ENCODE data around the gene TGFBR3. TPM values are rescaled to one million over a fixed set of nuclear protein-coding genes. Genes with fewer than 3 reads are reported as not detected.

Gene TGFBR3
- total RNA-seq, 1 donor from 2014 or later: 69.2 TPM

GRCh38 chr1:91732291-91733107 lies 153.5 kb downstream of the TGFBR3 start:
- DNase-seq: peak; percentile 36

- peak; percentile 41 for DNase-seq
Measured at GRCh38 chr1:91731815-91732214, 154.1 kb downstream of the TGFBR3 start.

DNA sequence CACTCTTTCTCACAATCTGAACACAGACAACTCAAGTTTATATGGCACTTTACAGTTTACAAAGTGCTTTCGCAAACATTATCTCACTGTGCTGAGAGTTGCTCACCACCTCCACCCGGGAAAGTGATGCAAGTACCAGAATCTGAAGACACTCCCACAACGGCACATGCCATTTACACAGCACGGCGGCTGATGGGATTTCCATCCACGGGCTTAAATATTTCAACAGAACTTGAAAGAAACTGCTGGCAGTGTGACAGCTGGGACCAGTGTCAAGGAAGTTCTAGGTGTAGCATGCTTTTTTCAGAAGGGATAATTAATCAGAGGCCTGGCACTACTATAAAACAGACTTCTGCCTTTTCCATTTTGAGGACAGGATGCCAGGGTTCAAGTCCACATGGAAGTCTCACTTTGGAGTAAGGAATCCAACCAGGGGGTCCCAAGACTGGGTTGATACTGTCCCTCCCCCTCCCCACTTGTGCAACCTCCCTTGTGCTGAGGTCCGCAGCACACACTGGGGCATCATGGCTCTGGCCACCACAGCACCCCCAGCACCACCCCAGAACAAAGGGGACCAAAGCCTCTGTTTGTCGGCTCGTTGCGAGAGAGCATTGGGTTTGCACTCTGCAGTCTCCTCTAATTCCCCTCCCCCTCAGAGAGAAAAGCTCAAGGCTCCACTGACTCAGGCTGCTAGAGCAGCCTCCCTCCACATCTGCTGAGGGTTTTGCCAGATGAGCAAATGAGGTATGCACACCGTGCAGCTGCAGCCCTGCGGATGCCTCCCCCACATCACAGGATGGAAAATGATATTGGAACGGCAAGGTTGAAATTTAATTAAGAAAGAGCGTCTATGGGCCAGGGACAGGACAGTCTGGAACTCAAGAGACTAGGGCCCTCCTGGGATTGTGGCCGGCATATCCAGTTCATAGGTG lies 154.9 kb downstream of the TGFBR3 start:
- peak; percentile 82 for DNase-seq

GRCh38 chr1:91729621-91730358 lies 156.2 kb downstream of the TGFBR3 start:
- DNase-seq: no peak

DNA sequence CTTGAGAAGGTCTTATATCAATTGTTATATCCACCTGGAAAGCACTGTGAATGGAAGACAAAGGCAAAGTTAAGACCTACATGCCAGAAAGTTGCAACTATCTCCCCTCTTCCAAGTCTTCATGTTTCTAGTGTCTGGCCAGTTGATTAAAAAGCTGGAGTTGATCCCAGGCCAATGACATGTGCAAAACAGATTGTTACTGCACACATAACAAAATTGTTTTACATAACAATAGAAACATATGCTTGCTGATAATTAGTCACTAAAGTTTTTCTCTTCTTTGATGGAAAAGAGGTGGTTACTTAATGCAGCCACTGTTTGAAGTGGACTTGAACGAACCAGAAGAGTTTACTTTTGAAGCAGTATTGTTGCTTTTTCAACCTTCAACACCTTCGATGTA lies 158.2 kb downstream of the TGFBR3 start:
- peak; percentile 76 for DNase-seq

- peak; percentile 78 for DNase-seq
Measured at GRCh38 chr1:91725989-91726721, 159.8 kb downstream of the TGFBR3 start.

DNA sequence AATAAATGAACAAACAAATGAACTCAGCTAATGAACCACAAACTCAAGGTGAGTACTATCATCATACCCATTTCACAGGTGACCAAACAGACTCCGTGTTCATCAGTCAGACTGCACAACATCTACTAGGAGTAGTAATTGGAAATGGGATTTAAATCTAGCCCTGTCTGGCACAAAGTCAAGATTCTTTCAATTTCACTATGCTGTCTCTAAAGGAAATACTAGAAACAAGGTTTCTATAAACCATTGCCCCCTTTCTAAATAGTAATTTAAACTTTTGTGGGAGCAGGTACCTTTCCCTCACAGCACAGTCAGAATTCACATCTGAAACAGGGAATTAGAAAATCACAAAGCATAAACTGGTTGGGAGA lies 160.3 kb downstream of the TGFBR3 start:
- DNase-seq: no peak

DNA sequence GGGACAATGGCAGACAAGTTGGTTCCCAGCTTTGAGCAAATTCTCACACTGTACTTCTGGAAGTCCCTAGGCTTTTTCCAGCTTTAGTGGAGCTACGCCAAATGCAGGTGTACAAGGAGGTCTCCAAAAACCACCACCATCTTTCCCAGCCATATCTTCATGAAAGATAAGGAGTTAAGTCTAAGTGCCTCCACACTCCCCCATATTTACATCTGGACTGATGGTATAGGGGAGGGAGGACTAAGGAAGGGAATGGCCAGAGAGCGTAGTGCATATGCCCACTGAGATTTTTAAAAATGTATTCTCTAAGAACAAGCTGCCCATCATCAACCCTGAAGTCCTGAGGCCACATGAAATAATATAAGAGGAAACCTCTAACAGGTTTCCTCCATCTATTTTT lies 161.3 kb downstream of the TGFBR3 start:
- DNase-seq: no peak

- no peak for DNase-seq
Measured at GRCh38 chr1:91724231-91724630, 161.7 kb downstream of the TGFBR3 start.

GRCh38 chr1:91720044-91720443 lies 165.9 kb downstream of the TGFBR3 start:
- no peak for DNase-seq

DNA sequence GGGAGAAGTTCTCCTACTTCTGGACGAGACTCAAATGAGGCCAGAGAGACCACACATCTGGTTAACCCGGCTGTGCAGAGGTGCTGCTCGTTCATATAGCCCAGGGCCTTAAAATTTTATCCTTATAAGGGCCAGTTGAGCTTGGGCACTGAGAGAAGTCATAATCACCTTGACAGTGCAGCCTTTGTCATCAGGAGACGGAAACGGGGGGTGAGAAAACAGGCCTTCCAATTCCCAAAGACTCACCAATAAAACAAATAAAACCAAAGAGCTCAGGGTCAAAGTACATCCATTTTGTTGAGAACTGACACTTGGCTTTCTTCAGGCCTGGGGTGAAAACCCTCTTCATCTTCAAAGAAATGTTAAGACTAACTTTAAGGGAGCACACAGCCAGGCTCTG lies 167.1 kb downstream of the TGFBR3 start:
- no peak for DNase-seq

GRCh38 chr1:91718368-91718767 lies 167.6 kb downstream of the TGFBR3 start:
- no peak for DNase-seq

GRCh38 chr1:91717839-91718238 lies 168.1 kb downstream of the TGFBR3 start:
- DNase-seq: no peak

DNA sequence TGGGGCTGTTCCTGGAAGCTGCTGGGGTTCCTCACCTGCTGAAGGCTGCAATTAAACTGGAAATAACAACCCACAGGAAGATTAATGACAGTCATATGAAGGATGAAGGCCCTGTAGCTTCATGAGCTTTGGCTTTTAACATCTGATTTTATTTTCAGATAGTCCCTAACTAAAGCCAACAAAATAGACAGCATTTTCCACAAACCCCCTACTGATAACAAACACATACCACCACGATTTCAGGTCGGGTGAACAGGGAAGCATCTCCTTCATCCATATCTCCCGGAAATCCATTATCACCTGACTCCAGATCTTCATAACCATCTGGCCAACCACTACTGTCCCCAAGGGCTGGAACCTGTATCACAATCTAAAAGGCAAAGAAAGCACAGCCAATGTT lies 169.6 kb downstream of the TGFBR3 start:
- DNase-seq: no peak

- no peak for DNase-seq
Measured at GRCh38 chr1:91715416-91716000, 170.4 kb downstream of the TGFBR3 start.

DNA sequence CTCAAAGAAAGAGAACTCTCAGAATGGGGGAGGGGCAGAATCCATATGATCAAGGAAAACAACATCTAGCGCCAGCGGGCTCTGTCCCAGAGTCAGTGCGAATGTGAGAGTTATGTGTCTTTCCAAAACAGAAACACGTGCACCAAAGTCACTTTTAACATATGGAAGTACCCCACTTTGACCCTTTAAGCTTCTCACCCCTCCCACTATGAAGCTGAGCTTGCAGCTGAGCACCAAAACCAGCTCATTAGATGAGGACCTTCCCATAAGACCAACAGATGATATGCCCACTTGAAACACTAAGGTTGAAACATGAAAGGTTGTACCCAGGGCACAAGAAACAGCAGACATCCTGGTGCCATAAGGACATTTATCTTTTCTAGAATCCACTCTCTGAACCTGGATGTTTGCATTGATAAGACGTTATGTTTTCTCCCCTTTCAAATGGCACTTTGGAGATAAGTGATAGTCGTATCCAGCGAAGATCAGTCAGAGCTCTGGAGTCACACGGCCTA lies 171.0 kb downstream of the TGFBR3 start:
- no peak for DNase-seq

DNA sequence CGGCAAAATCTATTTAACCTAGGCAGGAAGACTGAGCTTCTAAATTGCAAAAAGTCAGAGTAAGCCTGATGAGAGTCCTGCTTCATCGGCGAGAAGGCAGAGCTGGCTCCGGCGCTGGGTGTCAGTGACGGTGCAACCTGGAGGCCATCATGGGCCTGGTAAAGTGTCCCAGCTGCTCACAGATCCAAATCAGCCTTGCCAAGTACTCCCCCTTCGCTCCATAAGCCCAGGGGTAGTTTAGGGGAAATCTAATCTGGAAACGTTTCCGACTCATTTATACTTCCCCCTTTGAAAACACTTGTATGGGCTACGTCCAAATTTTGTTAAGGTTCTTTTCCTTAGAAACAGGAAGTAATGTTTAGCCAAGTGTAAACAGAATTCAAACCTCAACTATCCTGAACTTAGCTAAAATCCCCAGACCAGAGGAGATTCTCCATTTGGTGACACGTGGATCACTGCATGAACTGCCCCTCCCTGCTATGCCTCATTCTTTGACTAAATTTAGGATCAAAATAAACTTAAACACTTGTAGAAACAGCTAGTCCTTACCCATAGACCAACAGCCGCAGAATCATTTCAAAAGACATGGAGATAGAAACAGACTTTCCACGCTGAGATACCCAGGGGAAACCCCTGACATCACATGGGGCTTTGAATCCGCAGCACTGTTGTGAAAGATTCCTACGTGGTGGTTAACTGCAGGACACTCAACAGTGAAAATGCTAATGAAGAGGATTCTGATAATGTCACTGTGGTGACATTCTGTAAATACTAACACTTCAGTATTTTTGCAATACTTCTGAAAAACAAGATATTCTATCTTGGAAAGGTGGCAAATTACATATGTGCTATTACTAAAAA lies 172.7 kb downstream of the TGFBR3 start:
- peak; percentile 86 for DNase-seq

DNA sequence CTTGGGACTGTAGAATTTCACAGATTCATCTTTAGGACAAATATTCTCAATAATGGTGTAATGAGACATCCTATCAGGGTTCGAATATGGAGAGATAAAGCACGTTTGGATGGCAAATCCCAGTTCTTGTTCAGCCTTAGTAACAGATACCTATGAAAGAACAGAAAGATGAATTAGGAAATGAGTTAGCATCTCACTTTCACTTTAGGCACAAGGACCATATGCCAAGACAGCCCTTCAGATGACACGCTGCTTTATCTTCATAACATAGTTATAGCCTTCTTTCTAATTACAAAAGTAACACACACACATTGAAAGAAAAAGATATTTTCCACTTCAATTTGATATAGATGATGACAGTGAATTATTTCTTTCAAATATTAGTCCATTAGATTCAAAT lies 173.6 kb downstream of the TGFBR3 start:
- DNase-seq: no peak

DNA sequence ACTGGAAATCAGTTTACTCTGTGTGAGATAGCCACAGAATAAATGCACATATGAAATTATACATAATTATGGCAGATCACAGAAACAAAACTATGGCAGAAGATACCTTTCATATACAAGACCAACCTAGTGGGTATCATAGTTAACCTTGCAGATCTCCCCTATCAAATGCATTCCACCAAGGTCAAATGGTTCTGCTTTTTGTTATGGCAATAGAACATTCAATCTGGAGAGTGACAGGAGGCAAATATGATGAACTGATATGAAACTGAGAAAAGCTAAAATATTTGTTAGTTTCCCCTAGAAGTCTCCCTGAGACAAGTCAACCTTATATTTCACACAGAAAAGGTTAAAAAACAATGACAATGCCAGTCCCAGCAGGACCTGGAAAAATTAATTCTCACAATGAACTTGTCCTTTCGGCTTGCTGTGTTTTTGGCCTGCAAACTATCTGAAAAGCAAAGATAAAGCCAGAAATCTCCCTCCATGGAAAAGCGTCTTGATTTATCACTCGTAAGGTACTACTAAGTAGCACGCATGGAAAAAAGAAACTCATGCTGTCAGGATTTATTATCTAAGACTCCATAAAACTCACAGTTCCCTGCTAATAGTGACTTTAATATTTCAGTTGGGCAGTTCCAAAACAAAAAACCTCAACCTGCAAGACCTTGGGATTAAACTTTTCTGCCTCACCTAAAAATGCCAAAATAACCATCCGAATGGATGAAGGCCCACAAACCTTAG lies 174.3 kb downstream of the TGFBR3 start:
- DNase-seq: no peak

GRCh38 chr1:91710261-91710660 lies 175.7 kb downstream of the TGFBR3 start:
- DNase-seq: no peak
